Activated CD4-positive, CD25-positive, alpha-beta regulatory T cell treated with anti-CD3 and anti-CD28 coated beads, Interleukin-2, amount 50 U/mL, for 16 hours (primary cell): ENCODE data around the gene ATP4B.
"Not testable (repeated sequence)": the region's sequence is repeated elsewhere in the genome, so short reads cannot be mapped to it uniquely, and the experiment has no call there.

Experiments
- DNase-seq: peaks from one replicate; pipeline ENCODE4 v3.0.0-alpha.2; 2020; ENCODE audit warnings: low read depth, low spot score

ATP4B gene

DNA sequence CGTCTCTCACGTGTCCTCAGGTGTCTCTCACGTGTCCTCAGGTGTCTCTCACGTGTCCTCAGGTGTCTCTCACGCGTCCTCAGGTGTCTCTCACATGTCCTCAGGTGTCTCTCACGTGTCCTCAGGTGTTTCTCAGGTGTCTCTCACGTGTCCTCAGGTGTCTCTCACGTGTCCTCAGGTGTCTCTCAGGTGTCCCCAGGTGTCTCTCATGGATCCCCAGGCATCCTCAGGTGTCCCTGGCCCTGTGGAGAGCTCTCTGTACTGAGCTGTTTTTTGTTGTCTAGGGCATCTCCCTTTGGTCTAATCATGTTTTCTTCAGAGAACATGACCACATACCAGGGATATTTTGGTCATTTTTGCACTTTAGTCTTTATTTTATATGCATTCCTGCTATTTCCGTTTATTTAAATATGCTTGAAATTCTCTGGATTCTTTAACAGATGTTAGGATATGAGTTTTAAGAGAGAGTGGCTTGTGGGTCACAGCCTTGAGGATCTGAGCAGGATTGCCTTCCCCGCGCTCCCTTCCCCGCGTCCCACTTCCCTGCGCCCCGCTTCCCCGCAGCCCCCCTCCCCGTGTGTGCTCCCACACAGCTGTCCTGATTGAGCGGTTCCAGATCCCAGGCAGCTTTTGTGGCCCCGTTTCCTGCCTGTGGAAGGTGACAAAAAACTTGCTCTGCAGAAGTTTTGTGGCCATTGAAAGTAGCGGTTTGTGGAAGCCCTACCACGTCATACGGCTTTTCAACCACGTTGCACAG lies 31.9 kb downstream of the ATP4B start:
- DNase-seq, result no peak

GRCh38 chr13:113624640-113625304 lies 33.2 kb downstream of the ATP4B start:
- DNase-seq, result not testable (repeated sequence)

- DNase-seq, result no peak
These were observed 33.8 kb downstream of the ATP4B start for GRCh38 chr13:113624235-113624587.

DNA sequence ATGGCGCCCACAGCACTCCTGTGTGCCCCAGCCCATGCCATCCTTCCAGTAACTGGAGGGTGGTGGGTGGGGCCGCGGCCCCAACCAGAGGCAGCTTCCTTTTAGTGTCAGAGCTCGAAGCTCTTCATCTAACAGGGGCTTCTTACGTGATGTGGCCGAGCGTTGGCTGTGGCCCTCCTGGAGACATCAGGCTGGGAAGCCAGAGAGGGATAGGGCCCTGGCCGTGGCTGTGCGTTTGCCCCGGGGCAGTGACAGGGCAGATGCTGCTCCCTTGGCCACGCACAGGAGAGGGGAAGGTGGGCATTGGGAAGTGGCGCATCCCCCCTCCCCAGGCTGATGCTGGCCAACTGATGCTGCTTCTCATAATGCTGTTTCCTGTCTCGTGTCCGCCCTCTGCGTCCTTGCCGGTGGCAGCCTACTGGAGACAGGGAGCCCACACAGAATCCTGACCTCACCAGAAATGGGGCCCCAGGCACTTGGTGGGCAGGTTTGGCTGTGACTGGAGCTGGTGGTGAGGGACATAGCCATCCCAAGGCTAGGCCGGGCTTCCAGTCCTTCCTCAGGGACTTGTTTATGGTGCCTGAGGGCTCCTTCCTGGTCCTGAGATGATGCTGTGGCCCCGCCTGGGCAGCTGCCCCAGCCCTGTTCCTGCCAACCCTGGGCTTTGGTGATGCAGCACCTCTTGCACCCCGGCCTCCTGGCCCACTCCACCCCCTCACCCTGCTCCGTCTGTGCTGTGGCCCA lies 34.3 kb downstream of the ATP4B start:
- DNase-seq, result no peak

GRCh38 chr13:113622791-113623490 lies 35.1 kb downstream of the ATP4B start:
- no peak for DNase-seq

GRCh38 chr13:113621986-113622550 lies 35.9 kb downstream of the ATP4B start:
- not testable (repeated sequence) for DNase-seq

GRCh38 chr13:113621498-113621897 lies 36.5 kb downstream of the ATP4B start:
- not testable (repeated sequence) for DNase-seq

GRCh38 chr13:113621046-113621445 lies 37.0 kb downstream of the ATP4B start:
- DNase-seq, result no peak

GRCh38 chr13:113620036-113620796 lies 37.8 kb downstream of the ATP4B start:
- DNase-seq, result no peak

- no peak for DNase-seq
These were observed 39.5 kb downstream of the ATP4B start for GRCh38 chr13:113618455-113618854.

- DNase-seq, result no peak
These were observed 40.0 kb downstream of the ATP4B start for GRCh38 chr13:113617961-113618360.

- no peak for DNase-seq
These were observed 40.8 kb downstream of the ATP4B start for GRCh38 chr13:113616991-113617749.

- DNase-seq, result no peak
These were observed 41.6 kb downstream of the ATP4B start for GRCh38 chr13:113616281-113616906.

- no peak for DNase-seq
These were observed 44.1 kb downstream of the ATP4B start for GRCh38 chr13:113613789-113614379.

- no peak for DNase-seq
These were observed 45.4 kb downstream of the ATP4B start for GRCh38 chr13:113612607-113613006.

DNA sequence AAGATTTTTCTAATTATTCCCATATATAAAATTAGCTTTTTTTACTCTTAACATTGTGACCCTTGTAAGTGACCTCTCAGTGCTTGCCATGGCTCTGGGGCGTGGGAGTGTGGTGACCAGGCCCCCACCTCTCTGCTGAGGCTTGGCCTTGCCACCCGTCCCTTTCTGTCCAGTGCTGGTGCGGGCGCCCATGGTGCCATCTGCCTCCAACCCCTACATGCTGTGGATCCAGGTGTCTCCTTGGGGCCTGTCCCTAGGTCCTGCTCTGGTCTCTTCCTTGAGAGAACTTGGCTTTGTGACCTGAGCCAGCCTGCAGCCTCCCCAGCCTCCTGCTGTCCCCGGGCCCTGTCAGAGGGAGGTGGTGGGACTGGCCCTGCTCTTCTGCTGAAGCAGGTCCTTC lies 46.0 kb downstream of the ATP4B start:
- DNase-seq, result no peak

- DNase-seq, result no peak
These were observed 47.7 kb downstream of the ATP4B start for GRCh38 chr13:113610266-113610665.

DNA sequence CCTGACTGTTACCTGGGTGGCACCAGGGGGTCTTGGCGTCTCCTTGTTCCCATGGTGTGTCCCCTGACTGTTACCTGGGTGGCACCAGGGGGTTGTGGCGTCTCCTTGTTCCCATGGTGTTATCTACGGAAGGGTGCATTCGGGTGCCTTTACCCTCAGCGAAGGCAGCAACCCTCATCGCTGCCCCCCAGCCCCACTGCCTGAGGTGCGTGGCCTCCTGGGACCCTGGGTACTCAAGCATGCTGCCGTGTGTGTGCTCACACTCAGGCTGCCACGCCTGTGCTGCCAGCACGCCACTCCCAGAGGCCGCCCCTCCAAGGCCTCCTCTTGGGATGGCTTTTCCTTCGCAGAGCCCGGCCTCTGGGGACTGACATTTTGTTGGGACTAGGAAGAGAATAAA lies 48.4 kb downstream of the ATP4B start:
- DNase-seq, result no peak

- DNase-seq, result no peak
These were observed 48.9 kb downstream of the ATP4B start for GRCh38 chr13:113608967-113609533.
